ENCODE data around the gene SLA2. TPM values are rescaled to one million over a fixed set of nuclear protein-coding genes. Genes with fewer than 3 reads are reported as not detected.
A peak's percentile ranks its signal among the peaks of the same experiment; 100 is the strongest.
"Not testable (repeated sequence)": the region's sequence is repeated elsewhere in the genome, so short reads cannot be mapped to it uniquely, and the experiment has no call there.

Gene SLA2, protein sequence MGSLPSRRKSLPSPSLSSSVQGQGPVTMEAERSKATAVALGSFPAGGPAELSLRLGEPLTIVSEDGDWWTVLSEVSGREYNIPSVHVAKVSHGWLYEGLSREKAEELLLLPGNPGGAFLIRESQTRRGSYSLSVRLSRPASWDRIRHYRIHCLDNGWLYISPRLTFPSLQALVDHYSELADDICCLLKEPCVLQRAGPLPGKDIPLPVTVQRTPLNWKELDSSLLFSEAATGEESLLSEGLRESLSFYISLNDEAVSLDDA
- total RNA-seq, result 1 to 10 TPM in 1 of 2 donors, under 1 TPM in 1; 0.89 to 1.3 TPM
- long read RNA-seq, partial matches to known transcripts, result 0 of 1 reads
- long read RNA-seq, other reads (novel, unspliced or antisense), result 1 of 1 reads

DNA sequence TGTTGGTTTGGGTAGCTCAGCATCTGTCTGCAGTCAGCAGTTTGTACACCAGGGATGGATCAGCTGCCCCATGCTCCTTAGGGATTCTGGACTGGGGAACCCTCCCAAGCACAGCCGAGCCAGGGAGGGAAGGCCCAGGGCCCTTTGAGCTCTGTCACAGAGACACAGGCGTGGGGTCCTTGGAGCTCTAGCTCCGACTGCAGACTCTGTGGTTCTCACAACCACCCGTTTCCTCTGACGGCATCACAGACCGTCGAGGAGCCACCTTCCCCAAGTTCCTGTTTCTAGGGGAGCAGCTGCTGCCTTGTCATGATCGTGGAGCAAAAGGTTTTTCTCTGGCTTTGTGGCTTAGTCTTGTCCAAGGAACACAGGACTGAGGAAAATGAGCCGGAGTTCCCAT lies at the start of gene SLA2:
Gene SLA2, minus strand, starts transcription at position 199 of the 400 bp plus-strand sequence. CDS start 4,861 bp downstream, outside the sequence.
- ATAC-seq (peak; percentile 34), DNase-seq (peak; percentile 46 to 47)
- intact Hi-C loops (cut with DNase I, micrococcal nuclease), result no loop called here

GRCh38 chr20:36695467-36695866 lies 49.5 kb upstream of the SLA2 start:
- intact Hi-C loops (cut with DNase I, micrococcal nuclease); ATAC-seq; DNase-seq: not testable (repeated sequence)

- intact Hi-C loops (cut with DNase I, micrococcal nuclease), result no loop called here
- DNase-seq, result no peak
- ATAC-seq, result no peak
Measured at GRCh38 chr20:36688630-36689029, 42.6 kb upstream of the SLA2 start.

- DNase-seq, result no peak
- intact Hi-C loops (cut with DNase I, micrococcal nuclease), result no loop called here
- ATAC-seq, result no peak
Measured at GRCh38 chr20:36687850-36688249, 41.9 kb upstream of the SLA2 start.

DNA sequence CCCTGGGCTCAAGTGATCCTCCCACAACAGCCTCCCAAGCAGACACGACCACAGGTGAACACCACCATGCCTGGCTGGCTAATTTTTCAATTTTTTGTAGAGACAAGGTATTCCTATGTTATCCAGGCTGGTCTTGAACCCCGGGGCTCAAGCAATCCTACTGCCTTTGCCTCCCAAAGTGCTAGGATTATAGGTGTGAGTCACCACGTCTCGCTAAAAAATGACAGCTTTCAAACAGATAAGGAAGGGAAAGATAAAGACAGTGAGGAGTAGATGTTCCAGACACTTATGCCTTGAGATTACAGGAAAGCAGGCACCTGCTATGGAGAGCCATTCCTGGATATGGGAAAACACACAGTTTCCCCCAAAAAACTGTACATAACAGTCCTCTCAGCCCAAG lies 40.9 kb upstream of the SLA2 start:
- DNase-seq, result no peak
- intact Hi-C loops (cut with DNase I, micrococcal nuclease), result no loop called here
- ATAC-seq, result no peak

GRCh38 chr20:36686504-36686903 lies 40.5 kb upstream of the SLA2 start:
- ATAC-seq (no peak), DNase-seq (no peak)
- intact Hi-C loops (cut with DNase I, micrococcal nuclease), result no loop called here

DNA sequence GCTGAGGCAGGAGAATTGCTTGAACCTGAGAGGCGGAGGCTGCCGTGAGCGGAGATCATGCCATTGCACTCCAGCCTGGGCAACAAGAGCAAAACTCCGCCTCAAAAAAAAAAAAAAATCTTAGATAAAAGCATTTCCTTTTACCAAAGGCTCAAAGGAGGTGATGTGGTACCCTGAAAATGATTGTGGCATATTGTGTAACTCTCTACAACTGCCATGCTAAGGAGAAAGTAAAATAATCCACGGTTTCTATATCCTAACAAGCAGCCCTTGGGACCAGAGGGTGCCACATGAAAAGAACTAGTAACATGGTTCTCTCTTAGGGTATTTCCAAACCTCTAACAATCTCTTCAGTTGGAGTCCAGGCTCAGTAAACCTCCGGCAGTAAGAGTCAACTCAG lies 38.8 kb upstream of the SLA2 start:
- ATAC-seq (no peak), DNase-seq (no peak)
- intact Hi-C loops (cut with DNase I, micrococcal nuclease), result no loop called here

DNA sequence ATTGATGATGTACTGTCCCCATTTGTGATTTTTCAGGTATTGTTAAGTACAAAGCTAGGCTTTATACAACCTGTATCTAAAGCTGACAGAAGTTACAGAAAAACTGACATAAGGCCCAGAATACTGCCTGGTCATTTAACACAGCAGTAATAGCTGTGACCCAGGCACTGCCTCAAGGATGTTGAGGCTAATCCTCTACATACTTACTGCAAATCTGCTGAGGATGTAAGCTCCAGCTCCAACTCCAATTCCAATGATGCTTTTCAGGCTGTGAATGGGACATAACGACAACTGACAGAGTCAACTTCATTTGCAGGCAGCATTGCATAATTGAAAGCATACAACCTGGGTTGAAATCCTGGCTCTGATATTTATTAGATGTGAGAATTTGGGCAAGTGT lies 36.3 kb upstream of the SLA2 start:
- intact Hi-C loops (cut with DNase I, micrococcal nuclease), result no loop called here
- DNase-seq (no peak), ATAC-seq (no peak)

DNA sequence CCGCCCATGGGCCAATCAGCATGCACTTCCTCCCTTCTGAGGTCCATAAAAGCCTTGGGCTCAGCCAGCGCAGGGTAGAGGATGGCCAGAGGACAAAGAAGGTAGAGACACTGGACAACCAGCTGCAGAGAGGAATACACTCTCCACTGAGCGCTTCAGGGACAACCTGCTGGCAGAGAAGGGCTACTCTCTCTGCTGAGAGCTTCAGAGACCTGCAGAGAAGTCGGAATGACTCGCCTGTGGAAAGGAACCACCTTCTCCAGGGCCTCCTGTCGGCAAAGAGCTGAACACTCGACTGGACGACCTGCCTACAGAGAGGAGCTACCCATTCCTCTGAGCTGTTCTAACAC lies 31.4 kb upstream of the SLA2 start:
- ATAC-seq (no peak), DNase-seq (no peak)
- intact Hi-C loops (cut with DNase I, micrococcal nuclease), result no loop called here

DNA sequence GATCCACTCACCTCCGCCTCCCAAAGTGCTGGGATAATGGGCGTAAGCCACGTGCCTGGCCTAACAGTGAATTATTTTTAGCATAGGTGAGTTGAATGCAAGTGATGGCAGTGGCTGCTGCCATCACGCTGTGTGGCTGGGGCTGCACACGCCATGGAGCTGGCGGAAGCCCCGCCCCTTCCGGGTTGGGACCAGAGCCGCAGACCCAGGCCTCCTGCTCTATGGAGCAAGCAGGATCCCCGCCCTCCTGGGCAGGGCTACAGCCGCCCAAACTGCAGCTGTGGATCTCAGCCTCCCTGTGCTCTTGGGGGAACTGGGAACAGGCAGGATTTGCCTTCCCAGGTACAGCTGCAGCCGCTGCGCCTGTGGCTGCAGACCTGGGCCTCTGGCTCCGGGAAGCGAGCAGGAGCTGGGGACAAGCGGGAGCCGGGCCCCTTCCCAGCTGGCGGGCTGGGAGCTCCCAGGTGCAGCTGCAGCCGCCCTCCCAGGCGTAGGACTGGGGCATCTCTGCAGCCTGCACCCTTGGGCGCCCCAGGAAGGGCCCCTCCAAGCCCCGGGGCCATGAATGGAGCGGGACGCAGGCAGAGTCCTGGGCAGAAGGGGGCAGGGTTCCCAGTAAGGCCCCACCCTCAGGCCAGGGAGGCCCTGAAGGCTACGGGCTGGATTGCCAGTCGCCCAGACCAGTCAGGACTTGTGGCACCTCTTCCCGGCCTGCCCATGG lies 30.9 kb upstream of the SLA2 start:
- intact Hi-C loops (cut with DNase I, micrococcal nuclease), result no loop called here
- no peak for ATAC-seq
- DNase-seq, result no peak

GRCh38 chr20:36675545-36675944 lies 29.5 kb upstream of the SLA2 start:
- DNase-seq; ATAC-seq; intact Hi-C loops (cut with DNase I, micrococcal nuclease): not testable (repeated sequence)

GRCh38 chr20:36672991-36673390 lies 27.0 kb upstream of the SLA2 start:
- ATAC-seq (no peak), DNase-seq (no peak)
- intact Hi-C loops (cut with DNase I, micrococcal nuclease), result no loop called here

GRCh38 chr20:36670665-36671357 lies 24.8 kb upstream of the SLA2 start:
- intact Hi-C loops (cut with DNase I, micrococcal nuclease), result no loop called here
- DNase-seq, result no peak
- ATAC-seq, result no peak

- intact Hi-C loops (cut with DNase I, micrococcal nuclease), result no loop called here
- ATAC-seq, result peak; percentile 51
- DNase-seq, result no peak
Measured at GRCh38 chr20:36666181-36666740, 20.3 kb upstream of the SLA2 start.

DNA sequence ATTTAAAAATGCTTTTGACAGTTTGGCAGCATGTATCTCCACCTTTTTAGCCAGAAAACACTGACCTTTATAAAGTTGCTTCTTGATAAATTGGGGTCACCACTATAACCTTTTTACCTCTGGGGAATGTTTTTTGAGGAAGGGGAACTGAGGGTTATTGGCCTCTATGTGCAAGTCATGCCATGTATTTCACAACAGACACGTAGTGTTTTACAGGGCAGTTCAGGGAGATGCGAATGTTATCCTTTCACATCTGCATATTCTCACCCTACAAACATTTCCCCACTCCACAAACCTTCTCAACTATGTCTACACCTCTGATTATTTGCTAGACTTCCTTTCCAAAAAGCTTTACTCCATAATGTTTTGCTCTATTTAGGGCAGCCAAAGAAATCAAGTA lies 17.0 kb upstream of the SLA2 start:
- ATAC-seq (no peak), DNase-seq (no peak)
- intact Hi-C loops (cut with DNase I, micrococcal nuclease), result no loop called here

DNA sequence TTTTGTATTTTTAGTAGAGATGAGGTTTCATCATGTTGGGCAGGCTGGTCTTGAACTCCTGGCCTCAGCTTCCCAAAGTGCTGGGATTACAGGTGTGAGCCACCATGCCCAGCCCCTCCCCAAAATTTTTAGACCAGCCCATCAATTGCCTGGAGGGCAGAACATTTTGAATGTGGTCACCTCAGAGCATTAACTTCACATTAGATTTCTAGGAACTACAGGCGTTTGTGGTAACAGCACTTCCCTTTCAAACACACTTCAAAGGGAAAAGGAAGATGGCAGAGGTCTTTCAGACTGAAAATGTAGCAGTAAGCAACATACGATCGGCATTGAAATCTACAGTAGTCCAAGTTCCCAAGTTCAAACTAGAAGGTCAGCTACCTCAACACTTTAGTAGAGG lies 12.3 kb upstream of the SLA2 start:
- no peak for ATAC-seq

DNA sequence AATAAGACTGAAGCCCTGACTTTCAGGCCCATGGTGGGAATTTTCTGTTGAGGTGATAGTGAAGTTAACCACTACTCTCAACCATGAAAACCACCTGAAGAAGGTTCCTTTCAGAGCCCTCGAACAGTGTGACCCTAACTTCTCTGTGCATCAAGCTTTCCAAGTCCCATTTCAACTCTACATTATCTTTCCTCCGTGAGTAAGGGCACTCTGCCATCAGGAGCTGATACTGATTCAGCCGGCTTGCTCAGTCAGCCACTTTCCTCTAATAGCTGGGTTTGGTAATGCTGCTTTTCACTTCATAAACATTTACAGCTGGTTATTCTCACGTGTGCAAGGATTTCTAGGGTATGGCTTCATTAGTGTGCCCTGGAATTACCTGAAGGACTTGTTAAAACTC lies 10.7 kb upstream of the SLA2 start:
- no peak for DNase-seq
- intact Hi-C loops (cut with DNase I, micrococcal nuclease), result no loop called here
- ATAC-seq, result no peak

More for the DNA sequence above, 12.3 kb upstream of the SLA2 start:
- no peak for DNase-seq
- intact Hi-C loops (cut with DNase I, micrococcal nuclease), result no loop called here

- DNase-seq, result no peak
- intact Hi-C loops (cut with DNase I, micrococcal nuclease), result no loop called here
Measured at GRCh38 chr20:36655004-36655403, 9.0 kb upstream of the SLA2 start.

DNA sequence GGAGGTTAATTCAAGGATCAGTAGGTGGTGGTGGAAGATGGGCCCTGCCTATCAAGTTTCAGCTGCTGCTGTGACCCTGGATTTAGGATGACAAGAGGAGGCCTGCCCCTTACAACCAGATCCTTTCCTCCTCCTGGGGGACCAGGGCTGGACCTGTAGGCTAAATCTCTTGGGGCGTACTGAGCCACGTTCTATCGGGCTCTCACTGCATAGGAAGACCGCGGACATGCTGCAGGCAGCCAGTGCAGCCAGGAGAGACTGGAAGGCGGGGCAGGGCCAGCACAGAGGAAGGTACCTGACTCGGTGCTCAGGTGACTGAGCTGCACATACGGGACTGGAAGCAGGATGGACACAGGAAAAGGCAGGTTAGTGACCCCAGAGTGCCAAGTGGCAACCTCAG lies 8.5 kb upstream of the SLA2 start:
- ATAC-seq, result no peak
- no peak for DNase-seq
- intact Hi-C loops (cut with DNase I, micrococcal nuclease), result no loop called here

More at GRCh38 chr20:36655004-36655403, 9.0 kb upstream of the SLA2 start:
- ATAC-seq, result no peak

- ATAC-seq, result no peak
- DNase-seq, result no peak
- intact Hi-C loops (cut with DNase I, micrococcal nuclease), result no loop called here
Measured at GRCh38 chr20:36653456-36653855, 7.5 kb upstream of the SLA2 start.

Data from left colon (tissue), 2 donors.